AG10803 (cell line): ENCODE measurements around the gene CEBPE.
A peak's percentile ranks its signal among the peaks of the same experiment; 100 is the strongest.

Experiments
- DNase-seq: peaks from one replicate; pipeline ENCODE4 v3.0.0; 2010; ENCODE audit warnings: low read depth
- H3K4me3 ChIP-seq: 2 replicates; pipeline ENCODE4 v1.5.1; 2011; ENCODE audit warnings: mild to moderate bottlenecking, low read length, control low read depth
- TF ChIP-seq, protein P1 (sequence below): conservative IDR thresholded peaks from 2 replicates; pipeline ENCODE4 v1.5.1; 2011; ENCODE audit warnings: mild to moderate bottlenecking, low read length, control low read depth, inconsistent platforms

CEBPE gene

GRCh38 chr14:23117371-23118020 lies 1.6 kb downstream of the CEBPE start:
- no peak overlapping the region for H3K4me3 ChIP-seq
- DNase-seq: no peak
- TF ChIP-seq, protein P1, sequence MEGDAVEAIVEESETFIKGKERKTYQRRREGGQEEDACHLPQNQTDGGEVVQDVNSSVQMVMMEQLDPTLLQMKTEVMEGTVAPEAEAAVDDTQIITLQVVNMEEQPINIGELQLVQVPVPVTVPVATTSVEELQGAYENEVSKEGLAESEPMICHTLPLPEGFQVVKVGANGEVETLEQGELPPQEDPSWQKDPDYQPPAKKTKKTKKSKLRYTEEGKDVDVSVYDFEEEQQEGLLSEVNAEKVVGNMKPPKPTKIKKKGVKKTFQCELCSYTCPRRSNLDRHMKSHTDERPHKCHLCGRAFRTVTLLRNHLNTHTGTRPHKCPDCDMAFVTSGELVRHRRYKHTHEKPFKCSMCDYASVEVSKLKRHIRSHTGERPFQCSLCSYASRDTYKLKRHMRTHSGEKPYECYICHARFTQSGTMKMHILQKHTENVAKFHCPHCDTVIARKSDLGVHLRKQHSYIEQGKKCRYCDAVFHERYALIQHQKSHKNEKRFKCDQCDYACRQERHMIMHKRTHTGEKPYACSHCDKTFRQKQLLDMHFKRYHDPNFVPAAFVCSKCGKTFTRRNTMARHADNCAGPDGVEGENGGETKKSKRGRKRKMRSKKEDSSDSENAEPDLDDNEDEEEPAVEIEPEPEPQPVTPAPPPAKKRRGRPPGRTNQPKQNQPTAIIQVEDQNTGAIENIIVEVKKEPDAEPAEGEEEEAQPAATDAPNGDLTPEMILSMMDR: no peak

DNA sequence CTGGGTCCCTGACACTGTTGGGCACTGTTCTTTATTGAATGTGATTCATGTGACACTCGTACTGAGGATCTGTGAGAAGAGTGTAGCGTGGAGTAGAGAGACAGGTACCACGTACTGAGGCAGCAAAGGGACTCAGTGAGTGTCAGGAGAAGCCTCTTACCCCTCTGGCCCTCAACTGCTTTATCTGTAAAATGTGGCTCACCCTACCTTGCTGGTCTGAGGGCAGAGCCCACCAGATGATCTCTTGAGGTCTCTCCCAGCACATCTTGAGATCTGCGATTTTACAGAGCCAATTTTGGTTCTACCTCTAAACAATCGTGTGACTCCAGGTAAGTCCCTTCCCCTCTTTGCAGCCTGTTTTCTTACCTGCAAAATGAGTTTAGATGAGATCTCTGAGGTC lies 3.1 kb downstream of the CEBPE start:
- DNase-seq: no peak
- no peak overlapping the region for H3K4me3 ChIP-seq
- TF ChIP-seq, protein P1: no peak

DNA sequence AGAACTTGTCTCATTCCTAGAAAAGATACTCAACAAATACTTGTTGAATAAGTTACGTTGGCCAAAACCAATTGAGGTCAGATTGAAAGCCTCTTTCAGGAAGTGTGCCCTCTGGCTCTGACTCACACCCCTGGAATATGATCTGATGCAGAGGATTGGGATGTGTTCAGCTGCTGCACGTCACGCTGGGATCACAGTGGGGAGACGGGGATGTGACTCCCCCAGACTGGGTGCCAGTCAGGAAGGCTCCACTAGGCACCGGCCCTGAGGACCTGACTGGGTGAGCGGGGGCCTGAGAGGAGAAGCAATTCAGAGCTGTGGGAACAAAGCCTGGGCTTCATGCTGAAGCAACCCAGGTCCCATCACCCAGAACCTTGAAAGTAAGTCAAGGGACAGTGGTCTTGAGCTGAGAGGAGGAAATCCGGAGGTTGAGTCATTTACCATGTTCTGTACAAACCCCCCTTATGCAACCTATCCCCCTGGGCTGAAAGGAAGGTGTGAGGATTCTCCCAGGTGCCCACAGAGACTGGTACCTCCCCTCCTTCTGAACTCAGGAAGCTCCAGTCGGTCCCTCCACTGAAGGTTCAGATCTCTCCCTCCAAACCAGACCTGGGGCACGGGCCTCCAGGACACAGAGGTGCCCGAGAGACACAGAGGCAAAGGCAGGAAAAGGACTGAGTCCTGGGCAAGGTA lies 3.9 kb downstream of the CEBPE start:
- DNase-seq: peak; percentile 97
- H3K4me3 ChIP-seq: no peak overlapping the region
- TF ChIP-seq, protein P1: 0 out of 2 replicates have a peak, but pooled peaks have one; percentile 6

- DNase-seq: no peak
- TF ChIP-seq, protein P1: 0 out of 2 replicates have a peak, but pooled peaks have one; percentile 17
- H3K4me3 ChIP-seq: no peak overlapping the region
Observed at GRCh38 chr14:23114669-23115038, 4.4 kb downstream of the CEBPE start.

DNA sequence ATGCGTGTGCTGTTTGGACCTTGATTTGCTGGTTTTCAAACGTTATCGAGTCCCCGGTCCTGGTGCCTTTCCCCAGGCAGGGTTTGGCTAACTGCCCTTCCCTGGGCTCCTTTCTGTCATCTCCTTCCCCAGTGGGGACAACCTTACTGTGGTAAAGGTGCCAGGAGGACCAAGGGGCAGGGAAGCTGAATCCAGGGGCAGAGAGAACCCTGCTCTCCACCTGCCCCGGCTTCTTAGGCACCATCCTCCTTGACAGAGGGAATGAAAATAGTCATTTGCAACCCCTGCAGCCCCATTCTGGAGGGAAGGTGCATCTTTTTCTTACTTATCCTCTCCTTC lies 5.0 kb downstream of the CEBPE start:
- H3K4me3 ChIP-seq: no peak overlapping the region
- DNase-seq: no peak
- TF ChIP-seq, protein P1: no peak

DNA sequence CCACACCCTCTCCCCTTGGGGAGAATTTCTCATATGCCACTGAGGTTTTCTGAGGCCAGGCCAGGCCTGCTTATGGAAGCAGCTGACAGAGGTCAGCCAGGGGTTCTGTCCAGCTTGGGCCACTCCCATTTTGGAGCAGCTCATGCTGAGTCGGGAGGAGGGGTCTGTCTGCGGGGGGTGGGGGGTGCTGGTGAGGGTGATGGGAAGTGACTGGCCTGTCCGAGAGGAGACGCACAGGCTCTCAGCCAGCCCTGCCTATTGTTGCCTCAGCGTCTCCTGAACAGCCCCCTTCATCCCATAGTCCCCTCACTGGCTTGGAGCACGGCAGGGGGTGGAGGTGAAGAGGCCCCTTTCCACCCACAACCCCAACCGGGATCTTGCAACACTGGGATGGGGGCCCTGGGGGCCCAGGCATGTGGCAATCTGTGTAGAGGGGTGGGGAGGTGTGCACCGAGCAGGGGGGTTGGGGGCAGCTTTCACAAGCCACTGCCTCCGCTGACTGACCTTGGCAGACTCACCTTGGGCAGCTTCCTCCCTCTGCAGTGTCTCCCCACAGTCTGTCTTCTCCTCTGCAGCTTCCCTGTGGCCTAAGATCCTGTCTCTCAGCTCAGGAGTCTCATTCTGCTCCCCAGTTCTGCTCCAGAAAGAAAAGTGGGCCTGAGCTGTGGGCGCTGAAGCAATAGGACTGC lies 5.5 kb downstream of the CEBPE start:
- TF ChIP-seq, protein P1: no peak
- no peak overlapping the region for H3K4me3 ChIP-seq
- no peak for DNase-seq
